GM18907 (cell line): ENCODE measurements around the gene TTLL1.

Experiments used
- ATAC-seq: cut with Tn5 transposase; IDR thresholded peaks from one replicate; pipeline ENCODE4 v1.9.1; 2021; ENCODE audit warnings: mild to moderate bottlenecking, moderate library complexity; ENCODE audit not compliant: unreplicated experiment

The TTLL1 gene

GRCh38 chr22:43088984-43089717 is at the start of gene TTLL1:
Gene TTLL1 (minus strand): TSS chr22:43089391. CDS start chr22:43075586, 13,805 bp downstream.
- peak; percentile 70 for ATAC-seq

GRCh38 chr22:43136801-43137200 is 47.6 kb upstream of the TTLL1 start:
- no peak for ATAC-seq

DNA sequence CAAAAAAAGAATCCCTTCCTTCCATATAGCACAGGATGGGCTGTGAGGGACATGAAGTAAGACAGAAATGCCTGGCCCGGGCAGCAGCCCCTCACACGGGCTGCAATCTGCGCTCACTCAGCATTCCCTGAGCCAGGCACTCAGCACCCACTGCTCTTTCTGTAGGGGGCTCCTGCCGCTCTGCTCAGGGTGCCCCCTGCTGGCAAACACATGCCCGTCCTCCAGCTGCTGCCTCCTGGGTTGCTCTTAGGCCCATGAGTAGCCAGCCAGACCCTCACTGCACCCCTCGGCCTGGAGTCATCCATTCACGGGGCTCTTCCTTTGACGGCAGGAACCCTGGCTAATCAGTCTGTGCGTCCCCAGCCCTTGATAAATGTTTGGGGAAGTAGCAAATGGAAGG is 47.1 kb upstream of the TTLL1 start:
- no peak for ATAC-seq

GRCh38 chr22:43135565-43135964 is 46.4 kb upstream of the TTLL1 start:
- ATAC-seq = no peak

- ATAC-seq = no peak
Observed at GRCh38 chr22:43134553-43134952, 45.4 kb upstream of the TTLL1 start.

DNA sequence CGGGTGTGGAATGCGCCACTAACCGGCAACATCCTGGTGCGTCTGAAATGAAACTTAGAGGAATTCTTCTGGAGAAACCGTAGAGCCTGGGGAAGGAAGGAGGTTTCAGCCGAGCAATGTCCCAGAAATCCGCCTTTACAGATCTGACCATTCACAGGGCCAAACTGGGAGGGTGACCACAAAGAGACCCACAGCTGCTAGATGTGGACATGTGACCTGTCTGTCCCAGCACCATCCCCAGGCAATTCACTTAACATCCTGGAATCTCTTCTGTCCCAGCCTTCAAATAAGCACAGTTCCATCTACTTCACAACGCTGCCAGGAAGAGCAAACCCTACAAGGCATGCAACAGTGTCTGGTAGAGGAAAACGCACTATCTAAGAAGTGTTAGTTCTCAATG is 44.2 kb upstream of the TTLL1 start:
- ATAC-seq = no peak

- no peak for ATAC-seq
Observed at GRCh38 chr22:43131773-43132501, 42.7 kb upstream of the TTLL1 start.

DNA sequence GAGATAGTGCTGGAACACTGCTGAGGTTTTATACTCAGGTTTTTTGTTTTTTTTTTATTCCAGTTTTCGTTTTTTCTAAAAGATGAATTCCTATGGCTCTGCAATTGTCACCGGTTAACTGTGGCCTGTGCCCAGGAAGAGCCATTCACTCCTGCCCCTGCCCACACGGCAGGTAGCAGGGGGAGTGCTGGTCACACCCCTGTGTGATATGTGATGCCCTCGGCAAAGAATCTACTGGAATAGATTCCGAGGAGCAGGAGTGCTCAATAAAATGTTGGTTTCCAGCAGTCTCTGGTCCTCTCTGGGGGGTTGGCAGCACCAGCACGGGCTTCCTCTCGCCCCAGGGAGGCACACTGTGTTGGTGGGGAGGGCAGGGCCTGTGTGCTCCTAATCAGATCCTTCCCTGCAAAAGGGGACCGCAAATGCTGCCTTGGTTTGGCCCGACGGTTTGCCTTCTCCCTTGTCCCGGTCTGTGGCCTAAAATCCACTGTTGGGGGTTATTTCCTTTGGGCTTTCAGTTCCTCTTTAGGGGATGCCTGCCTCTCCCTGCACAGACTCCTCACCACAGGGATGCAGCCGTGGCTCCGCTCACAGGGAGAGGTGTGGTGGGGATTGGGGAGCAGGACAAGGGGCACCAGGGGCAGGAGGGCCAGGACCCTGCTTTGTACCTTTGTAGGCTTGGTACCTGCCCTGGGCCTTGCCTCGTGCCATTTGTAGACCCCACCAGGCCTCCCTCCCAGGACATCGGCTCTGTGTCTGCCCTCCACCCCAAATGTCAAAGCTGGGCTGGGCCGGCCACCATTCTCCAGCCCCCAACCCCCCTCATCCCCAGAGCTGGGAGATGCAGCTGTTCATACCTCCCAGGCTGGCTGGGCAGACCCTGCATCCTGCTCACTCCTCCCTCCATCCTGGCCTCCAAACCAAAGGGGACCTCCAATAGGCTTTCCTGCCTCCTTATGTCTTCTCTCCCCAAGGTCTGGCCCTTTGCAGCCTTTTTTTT is 40.5 kb upstream of the TTLL1 start:
- no peak for ATAC-seq

- ATAC-seq = no peak
Observed at GRCh38 chr22:43128928-43129424, 39.8 kb upstream of the TTLL1 start.

DNA sequence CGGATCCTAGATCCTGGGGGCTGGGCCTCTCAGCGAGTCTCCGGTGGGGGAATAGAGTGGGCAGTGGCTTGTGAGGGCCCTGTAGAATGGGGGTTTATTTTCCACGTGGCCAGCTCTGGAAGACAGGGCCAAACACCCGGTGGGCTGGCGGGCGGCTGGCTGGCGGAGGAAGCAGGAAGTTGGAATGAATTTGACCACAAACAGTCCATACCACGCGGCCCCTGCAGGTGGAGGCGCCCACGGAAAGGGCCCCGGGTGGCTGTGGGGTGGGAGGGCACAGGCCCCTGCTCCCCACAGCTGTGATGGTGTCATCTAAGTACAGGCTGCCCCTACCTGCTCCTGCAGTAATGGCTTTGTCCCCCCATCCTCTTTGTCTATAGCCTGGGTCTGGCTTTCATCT is 38.9 kb upstream of the TTLL1 start:
- ATAC-seq = no peak

- ATAC-seq = no peak
Observed at GRCh38 chr22:43127166-43127908, 38.1 kb upstream of the TTLL1 start.

DNA sequence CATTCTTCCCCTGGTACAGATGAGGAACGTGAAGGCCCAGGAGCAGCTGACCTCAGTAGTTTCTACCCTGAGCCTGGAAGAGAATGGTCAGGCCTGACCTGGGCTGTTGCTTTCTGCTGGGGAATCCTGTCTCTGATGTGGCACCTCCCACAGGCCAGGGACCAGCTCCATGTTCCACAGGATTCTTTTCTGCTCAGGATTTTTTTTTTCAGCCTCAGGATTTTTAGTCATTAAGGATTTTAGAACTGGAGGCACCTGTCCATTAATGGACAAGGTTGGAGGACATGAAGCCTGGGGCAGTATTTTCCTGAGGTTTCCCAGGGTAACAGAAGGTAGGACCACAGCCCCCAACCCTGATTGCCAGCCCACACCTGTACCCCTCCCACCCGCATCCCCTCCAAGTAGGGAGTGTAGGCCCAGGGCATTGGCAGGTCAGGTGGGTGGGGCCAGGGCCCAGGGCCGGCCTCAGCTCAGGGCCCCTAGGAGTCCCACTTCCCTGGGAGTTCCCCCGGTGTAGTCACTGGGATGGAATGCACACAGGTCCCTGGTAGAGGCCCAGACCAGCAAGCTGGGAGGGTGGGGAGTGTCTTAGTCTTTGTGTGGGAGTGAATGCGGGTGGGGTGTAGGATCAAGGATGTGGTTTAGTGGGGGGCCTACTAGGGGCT is 37.4 kb upstream of the TTLL1 start:
- ATAC-seq = no peak

DNA sequence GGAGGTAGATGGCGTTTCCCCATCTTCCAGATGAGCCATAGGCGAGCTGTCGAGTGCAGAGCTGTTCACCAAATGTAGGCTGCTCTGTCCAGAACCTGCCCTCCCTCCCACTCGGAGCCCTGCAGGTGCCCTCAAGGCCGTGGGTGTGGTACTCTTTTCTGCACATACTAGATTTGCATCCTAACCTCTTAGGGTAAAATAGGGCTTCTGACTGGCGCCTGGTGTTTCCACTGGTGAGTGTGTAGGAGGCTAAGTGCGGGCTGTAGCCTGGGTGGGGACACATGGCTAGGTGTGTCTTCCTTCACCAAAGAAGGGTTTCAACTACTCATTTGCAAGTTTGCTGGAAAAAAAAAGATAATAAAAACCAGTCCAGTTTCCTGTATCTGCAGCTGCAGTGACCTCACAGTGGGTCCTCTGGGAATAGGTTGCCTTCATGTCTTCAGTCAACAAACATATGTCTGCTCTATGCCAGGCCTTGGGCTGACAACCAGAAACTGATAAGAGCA is 29.8 kb upstream of the TTLL1 start:
- peak; percentile 56 for ATAC-seq

DNA sequence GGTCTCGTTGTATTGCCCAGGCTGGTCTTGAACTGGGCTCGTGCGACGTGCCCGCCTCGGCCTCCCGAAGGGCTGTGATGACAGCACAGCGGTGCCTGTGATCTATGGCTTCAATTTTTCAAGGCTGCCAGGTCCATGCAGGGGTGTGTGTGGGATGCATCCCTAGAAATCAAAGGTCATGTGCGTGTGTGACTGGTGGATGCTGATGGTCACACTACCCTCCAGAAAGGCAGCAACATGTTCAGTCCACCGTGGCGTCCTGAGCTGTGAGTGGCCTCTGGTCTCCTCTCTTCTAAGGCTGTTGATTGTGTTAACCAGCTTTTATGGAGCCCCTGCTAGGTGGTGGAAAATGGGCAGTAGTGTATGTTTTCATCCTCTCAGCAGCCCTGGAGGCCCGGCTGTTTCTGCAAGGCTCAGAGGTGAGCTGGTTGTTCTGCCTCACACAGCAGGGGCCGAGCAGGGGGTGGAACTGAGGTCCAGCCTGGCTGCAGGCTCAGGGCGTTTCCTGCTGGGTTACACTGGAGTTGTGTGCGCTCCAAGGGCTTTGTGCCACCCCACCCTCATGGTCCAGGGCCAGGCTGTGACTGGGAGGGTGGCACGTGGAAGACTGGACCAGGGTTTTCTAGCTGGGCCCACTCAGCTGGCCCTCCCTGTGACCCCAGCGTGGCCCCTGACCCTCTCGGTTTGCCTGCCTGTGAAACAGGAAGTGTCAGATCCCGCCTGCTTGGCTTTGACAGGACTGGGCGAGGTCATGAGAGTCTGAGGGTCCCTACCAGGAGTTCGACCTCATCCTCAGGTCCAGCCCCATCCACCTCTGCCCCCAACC is 29.0 kb upstream of the TTLL1 start:
- peak; percentile 19 for ATAC-seq

GRCh38 chr22:43116932-43117331 is 27.7 kb upstream of the TTLL1 start:
- no peak for ATAC-seq

DNA sequence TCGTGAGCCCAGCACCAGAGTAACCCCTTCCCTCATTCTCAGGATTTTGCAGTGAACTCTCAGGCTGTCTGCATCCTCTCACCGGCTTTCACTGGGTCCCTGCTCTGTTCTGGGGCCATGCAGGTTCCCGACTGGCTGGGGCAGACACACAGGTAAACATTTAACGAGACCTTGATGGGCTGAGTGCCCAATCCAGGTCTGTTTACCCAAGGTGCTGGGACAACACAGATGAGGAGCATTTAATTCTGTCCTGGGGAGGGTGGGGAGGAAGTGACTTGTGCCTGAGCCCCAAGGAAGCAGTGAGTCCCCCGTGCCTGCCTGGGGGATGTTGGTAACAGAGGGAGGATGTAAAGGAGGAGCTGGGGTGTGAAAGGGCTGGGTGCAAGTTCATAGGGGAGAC is 25.8 kb upstream of the TTLL1 start:
- ATAC-seq = no peak

GRCh38 chr22:43113526-43114251 is 24.5 kb upstream of the TTLL1 start:
- ATAC-seq = no peak
